Immature natural killer cell (primary cell): ENCODE results near the gene SZRD1. TPM values are rescaled to one million over a fixed set of nuclear protein-coding genes. Genes with fewer than 3 reads are reported as not detected.

Experiments used
- DNase-seq, 3 donors: peaks; one replicate each; pipeline ENCODE4 v3.0.0; 2022; ENCODE audit warnings: mixed read lengths in 1 of 3
- H3K27ac Mint-ChIP-seq, 6 donors: one replicate each; pipeline ENCODE4 v1.8.0; 2020; ENCODE audit warnings: mixed read lengths in 6 of 6, mild to moderate bottlenecking in 5 of 6, inconsistent platforms in 4 of 6, moderate library complexity in 3 of 6
- H3K27me3 Mint-ChIP-seq, 3 donors: one replicate each; pipeline ENCODE4 v1.8.0; 2020 to 2021; ENCODE audit warnings: low read depth in 3 of 3, mild to moderate bottlenecking in 3 of 3, mixed read lengths in 3 of 3, moderate library complexity in 3 of 3, inconsistent platforms in 1 of 3
- H3K36me3 Mint-ChIP-seq, 3 donors: one replicate each; pipeline ENCODE4 v1.8.0; 2020; ENCODE audit warnings: mixed read lengths in 3 of 3, inconsistent platforms in 2 of 3, mild to moderate bottlenecking in 2 of 3
- H3K4me1 Mint-ChIP-seq, 2 donors: one replicate each; pipeline ENCODE4 v1.8.0; 2020; ENCODE audit warnings: inconsistent platforms in 2 of 2, mild to moderate bottlenecking in 2 of 2, mixed read lengths in 2 of 2, moderate library complexity in 1 of 2
- H3K4me3 Mint-ChIP-seq, 5 donors: one replicate each; pipeline ENCODE4 v1.8.0; 2020; ENCODE audit warnings: mild to moderate bottlenecking in 5 of 5, mixed read lengths in 5 of 5, inconsistent platforms in 3 of 5, moderate library complexity in 3 of 5
- H3K9me3 Mint-ChIP-seq, 6 donors: one replicate each; pipeline ENCODE4 v1.8.0; 2020; ENCODE audit warnings: mild to moderate bottlenecking in 6 of 6, mixed read lengths in 6 of 6, inconsistent platforms in 4 of 6, moderate library complexity in 3 of 6
- polyA plus RNA-seq, 3 donors: library from polyadenylated mRNA; unstranded; fragments of 300-500 nt; fragmentation: Illumina TruSeq; gene quantifications; one replicate each; pipeline ENCODE4 v1.2.3, GENCODE V29; 2021

Gene SZRD1
- polyA plus RNA-seq, 3 donors from 2014 or later: 55.8 to 81.5 (median 80.7) TPM

DNA sequence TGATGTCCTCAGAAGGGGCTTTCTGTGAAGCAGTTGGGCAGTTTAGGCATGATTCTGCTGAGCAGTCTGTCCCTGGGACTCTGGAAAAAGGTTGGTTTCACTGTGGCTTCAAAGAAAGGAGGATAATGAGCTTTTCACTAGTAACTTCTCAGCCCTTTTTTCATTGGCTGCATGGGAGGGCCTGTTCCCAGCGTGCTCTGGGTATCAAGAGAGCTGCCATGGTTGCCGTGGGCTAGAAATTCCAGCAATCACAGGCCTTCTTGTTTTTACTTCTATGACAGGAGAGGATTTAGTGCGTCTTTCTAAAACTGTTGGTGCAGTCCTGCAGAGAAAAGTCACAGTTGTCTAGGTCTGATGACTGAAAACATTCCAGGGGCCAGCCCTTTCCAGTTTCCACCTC, 7.2 kb downstream of the SZRD1 start:
- Mint-ChIP-seq H3K36me3 (peaks cover 4 to 8% (median 6%) of the 10 kb centered on the region in 3 donors), H3K4me3 (peak overlapping the region in 1 of 5 donors; percentile 21), H3K9me3 (no peaks in the 10 kb centered on the region), H3K4me1 (peaks cover 78 to 83% of the 10 kb centered on the region in 2 donors), H3K27ac (peak overlapping the region in 4 of 6 donors; percentile 2 to 44 (median 25)), H3K27me3 (peaks cover 0 to 2% (median 0%) of the 10 kb centered on the region in 3 donors)
- no peak for DNase-seq

DNA sequence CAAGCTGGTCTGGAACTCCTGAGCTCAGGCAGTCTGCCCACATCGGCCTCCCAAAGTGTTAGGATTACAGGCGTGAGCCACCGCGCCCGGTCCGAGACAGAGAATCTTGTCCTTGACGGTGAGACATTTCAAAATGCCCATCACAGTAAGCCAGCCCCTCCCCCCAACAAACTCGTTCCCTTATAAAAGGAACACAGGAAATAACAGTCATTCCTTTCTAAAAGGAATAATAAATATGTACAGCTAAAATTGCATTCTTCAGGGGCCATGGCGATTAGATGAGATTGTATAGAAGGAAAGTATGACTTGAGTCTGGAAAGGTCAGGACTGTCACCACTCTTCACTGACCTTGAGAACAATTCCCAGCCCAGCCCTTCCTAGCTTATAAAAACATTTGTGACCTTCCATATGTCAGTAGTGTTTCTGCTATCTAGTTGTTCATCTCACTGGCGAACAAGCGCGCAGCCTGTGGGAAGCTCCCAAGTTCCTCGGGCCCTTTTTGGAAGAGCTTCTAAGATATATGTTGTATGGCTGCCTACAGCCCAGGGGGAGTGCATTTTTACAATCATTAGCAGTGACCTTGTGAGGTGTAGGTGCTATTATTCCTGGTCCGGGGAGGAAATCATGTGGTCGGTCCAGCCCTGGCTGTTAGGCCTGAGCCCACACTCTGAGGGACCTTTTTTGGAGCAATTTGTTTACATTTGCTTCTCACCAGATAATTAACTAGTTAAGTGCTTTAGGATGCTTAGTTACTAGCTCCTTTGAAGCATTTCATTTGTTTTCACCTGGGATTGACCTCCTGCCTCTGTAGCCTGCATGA, 8.7 kb downstream of the SZRD1 start:
- peak overlapping the region in 4 of 6 donors; percentile 27 to 71 (median 46) for H3K27ac Mint-ChIP-seq
- peaks cover 4 to 8% (median 6%) of the 10 kb centered on the region in 3 donors for H3K36me3 Mint-ChIP-seq
- no peaks in the 10 kb centered on the region for H3K9me3 Mint-ChIP-seq
- no peak for DNase-seq
- no peak overlapping the region for H3K4me3 Mint-ChIP-seq
- H3K4me1 Mint-ChIP-seq: peaks cover 81 to 86% of the 10 kb centered on the region in 2 donors
- peaks cover 0 to 2% (median 0%) of the 10 kb centered on the region in 3 donors for H3K27me3 Mint-ChIP-seq

DNA sequence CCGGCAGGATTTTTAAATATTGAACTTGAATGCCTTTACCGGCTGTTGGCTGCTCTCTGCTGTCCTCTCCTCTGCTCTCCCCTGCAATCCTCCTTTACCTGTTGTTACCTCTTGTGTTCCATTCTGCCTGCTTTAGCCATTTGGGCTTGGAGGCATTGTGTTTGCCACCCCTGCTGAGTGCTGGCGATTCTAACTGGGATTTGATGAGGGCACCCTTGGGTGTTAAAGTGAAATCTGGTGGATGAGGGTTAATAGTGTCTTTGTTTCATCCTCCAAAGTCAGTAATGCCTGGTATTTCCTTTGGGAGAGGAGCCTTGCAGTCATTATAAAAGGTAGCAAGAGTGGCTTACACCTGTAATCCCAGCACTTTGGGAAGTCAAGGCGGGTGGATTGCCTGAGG, 9.9 kb downstream of the SZRD1 start:
- Mint-ChIP-seq H3K9me3 (no peaks in the 10 kb centered on the region), H3K36me3 (peaks cover 4 to 8% (median 6%) of the 10 kb centered on the region in 3 donors), H3K4me1 (peaks cover 75 to 80% of the 10 kb centered on the region in 2 donors), H3K27ac (peak overlapping the region in 3 of 6 donors; percentile 40 to 67 (median 53)), H3K4me3 (peak overlapping the region in 2 of 5 donors; percentile 6 to 22), H3K27me3 (peaks cover 0 to 2% (median 0%) of the 10 kb centered on the region in 3 donors)
- no peak for DNase-seq

DNA sequence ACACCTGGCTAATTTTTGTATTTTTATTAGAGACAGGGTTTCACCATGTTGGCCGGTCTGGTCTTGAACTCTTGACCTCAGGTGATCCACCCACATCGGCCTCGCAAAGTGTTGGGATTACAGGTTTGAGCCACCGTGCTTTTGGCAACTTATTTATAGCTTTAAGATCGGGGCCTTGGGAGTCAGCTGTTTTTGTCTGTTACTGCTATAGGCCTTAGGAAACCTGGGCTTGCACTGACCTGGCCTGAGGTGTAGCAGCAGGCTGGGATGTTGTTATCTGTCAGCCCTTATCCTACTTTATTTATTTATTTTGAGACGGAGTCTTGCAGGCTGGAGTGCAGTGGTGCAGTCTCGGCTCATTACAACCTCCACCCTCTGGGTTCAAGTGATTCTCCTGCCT, 11.4 kb downstream of the SZRD1 start:
- H3K4me3 Mint-ChIP-seq: no peak overlapping the region
- H3K27ac Mint-ChIP-seq: peak overlapping the region in 1 of 6 donors; percentile 30
- H3K4me1 Mint-ChIP-seq: peaks cover 71 to 75% of the 10 kb centered on the region in 2 donors
- H3K9me3 Mint-ChIP-seq: no peaks in the 10 kb centered on the region
- no peak for DNase-seq
- peaks cover 0 to 4% (median 3%) of the 10 kb centered on the region in 3 donors for H3K36me3 Mint-ChIP-seq
- peaks cover 0 to 2% (median 2%) of the 10 kb centered on the region in 3 donors for H3K27me3 Mint-ChIP-seq

DNA sequence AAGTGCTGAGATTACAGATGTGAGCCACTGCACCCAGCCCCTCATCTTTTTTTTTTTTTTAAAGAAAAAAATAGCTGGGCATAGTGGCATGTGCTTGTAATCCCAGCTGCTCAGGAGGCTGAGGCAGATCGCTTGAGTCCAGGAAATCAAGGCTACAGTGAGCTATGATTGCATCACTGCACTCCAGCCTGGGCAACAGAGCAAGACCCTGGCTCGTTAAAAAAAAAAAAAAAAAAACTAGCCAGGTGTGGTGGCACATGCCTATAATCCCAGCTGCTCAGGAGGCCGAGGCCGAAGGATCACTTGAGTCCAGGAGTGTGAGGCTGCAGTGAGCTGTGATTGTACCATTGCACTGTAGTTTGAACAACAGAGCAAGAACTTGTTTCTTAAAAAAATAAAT, 13.8 kb downstream of the SZRD1 start:
- no peak for DNase-seq
- Mint-ChIP-seq H3K27me3 (peaks cover 0 to 2% (median 2%) of the 10 kb centered on the region in 3 donors), H3K4me3 (no peak overlapping the region), H3K9me3 (no peaks in the 10 kb centered on the region), H3K4me1 (peaks cover 70 to 77% of the 10 kb centered on the region in 2 donors), H3K36me3 (peaks cover 0 to 3% (median under 1%) of the 10 kb centered on the region in 3 donors), H3K27ac (no peak overlapping the region)

DNA sequence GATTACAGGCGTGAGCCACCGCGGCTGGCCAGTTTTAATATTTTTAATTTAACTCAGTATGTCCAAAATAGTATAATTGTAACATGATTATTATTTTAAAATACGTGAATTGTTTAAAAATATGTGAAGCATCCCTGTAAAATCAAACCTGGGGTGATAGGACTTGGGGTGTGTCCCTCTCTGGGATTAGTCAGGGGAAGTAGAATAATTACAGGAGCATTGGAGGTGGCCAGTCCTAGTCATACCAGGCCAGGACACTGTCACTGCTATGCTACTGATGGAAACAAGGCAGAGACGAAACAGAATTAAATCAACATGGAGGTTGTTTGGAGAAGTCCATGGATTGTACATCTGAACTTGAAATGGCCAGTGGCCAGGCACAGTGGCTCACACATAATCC, 16.8 kb downstream of the SZRD1 start:
- Mint-ChIP-seq H3K9me3 (no peaks in the 10 kb centered on the region), H3K4me1 (peaks cover 69 to 78% of the 10 kb centered on the region in 2 donors), H3K4me3 (no peak overlapping the region), H3K27me3 (peaks cover 0 to 2% (median under 1%) of the 10 kb centered on the region in 3 donors), H3K27ac (peak overlapping the region in 3 of 6 donors; percentile 31 to 74 (median 53)), H3K36me3 (no peaks in the 10 kb centered on the region)
- DNase-seq: no peak

DNA sequence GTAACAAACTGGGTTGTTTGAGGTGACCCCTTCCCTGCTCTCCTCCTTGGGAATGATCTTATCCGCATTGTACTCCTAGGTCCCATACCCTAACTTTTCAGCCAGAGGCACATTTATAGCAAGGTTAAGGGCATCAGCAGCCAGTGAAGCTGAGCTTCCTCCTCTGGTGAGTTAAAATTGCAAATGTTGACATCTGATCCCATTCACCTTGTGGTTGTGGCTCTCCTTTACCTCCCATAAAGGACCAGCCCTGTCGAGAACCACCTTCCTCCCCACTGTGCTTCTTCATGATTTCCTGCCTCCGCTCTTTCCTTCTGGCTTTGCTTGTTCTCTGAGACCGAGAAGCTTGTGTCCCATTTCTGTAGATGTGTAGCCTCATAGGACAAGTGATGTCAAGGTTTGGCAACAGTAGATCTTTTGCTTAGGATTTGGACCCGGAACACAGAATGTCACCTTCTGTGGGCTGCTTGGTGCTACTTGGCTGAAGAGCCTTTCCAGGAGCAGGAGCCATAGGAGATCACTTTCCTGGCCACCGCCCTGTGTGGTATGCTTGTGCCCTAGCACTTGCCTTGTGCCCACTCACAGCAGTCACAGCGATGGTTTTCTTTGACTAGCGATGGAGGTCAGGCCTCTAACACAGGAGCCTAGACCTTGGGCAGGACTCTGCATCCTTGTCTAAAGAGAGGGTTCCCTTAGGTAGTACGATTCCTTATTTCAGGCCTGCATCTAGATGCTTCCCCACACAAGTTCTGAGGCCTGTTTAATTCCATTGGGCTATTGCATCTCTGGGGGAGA, 18.8 kb downstream of the SZRD1 start:
- no peaks in the 10 kb centered on the region for H3K9me3 Mint-ChIP-seq
- H3K27me3 Mint-ChIP-seq: peaks cover 0 to 3% (median 0%) of the 10 kb centered on the region in 3 donors
- no peak for DNase-seq
- no peaks in the 10 kb centered on the region for H3K36me3 Mint-ChIP-seq
- H3K4me3 Mint-ChIP-seq: peak overlapping the region in 4 of 5 donors; percentile 5 to 79 (median 55)
- H3K27ac Mint-ChIP-seq: peak overlapping the region; percentile 68 to 94 (median 74)
- peaks cover 70 to 79% of the 10 kb centered on the region in 2 donors for H3K4me1 Mint-ChIP-seq

DNA sequence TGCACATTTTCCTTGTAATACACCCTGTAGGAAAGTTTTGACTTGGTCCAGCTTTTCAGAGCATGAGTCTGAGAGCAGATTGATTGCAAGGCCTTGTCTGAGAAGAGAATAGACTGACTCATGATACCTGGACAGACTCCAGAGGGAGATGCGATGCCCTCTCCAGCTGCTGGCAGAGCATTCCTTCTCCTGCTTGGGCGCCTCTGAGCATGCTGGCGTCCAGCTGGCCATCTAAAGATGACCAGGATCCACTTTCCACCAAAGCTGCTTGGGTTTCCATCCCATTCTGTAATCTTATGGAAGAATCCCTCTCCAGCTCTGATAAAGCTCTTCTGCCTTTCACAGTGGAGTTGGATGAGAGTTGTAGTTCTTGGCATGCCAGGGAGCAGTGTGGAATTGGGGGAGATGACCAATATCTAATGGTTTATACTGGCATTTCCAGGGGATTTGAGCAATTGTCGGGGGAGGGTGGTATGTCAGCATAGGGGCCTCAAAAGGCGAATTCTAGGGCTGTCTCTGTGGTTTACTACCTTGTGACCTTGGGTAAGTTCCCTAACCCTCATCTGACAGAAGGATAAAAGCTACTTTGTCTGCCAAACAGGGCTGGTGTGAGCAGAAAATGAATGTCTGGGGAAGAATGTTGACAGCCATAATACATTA, 19.5 kb downstream of the SZRD1 start:
- no peaks in the 10 kb centered on the region for H3K9me3 Mint-ChIP-seq
- H3K27me3 Mint-ChIP-seq: peaks cover 0 to 5% (median 0%) of the 10 kb centered on the region in 3 donors
- no peaks in the 10 kb centered on the region for H3K36me3 Mint-ChIP-seq
- peak overlapping the region; percentile 68 to 94 (median 74) for H3K27ac Mint-ChIP-seq
- peak overlapping the region; percentile 36 to 82 (median 77) for H3K4me3 Mint-ChIP-seq
- DNase-seq: no peak
- H3K4me1 Mint-ChIP-seq: peaks cover 76 to 86% of the 10 kb centered on the region in 2 donors

DNA sequence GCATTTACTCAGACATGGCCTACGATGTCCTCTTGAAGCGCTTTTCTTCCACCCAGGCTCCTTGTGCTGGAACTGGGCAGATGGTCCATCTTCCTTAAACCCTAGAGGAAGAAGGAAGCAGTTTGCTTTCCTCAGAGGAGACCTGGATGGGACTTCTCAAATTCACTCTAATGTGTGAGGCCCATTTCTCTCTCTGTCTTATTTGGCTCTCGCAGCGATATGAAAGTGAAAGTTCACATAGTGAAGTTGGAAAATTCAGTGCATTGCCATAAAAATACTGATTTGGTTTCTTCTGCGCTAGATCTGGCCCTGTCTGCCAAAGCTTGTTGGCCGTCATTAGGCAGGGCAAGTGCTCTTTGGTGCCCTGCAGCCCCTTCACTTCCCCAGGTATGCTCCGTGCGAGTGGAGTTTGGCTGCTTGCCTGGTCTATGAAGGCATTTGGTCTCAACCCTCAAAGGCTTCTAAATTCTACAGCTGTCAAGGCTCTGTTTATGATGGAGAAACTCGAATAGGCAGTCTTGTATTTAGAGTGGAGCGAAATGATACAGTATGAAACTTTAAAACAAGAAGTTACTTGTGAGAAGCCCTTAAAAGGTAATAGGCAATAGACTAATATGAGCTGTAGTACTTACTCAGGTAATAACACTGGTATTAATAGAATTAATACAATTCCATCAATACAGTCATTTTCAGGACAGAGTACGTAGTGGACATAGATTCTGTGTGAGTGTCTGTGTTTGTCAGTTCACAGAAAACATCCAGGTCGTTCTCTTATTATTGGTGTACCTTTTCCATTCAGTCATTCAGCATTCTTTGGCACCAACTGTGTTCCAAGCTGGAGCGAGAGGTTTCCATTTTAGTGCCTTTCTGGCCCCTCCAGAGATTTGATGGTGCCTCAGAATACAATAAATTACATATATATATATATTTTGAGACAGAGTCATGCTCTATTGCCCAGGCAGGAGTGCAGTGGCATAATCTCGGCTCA, 20.5 kb downstream of the SZRD1 start:
- H3K4me1 Mint-ChIP-seq: peaks cover 81 to 89% of the 10 kb centered on the region in 2 donors
- H3K9me3 Mint-ChIP-seq: no peaks in the 10 kb centered on the region
- DNase-seq: peak in 2 of 3 donors; percentile 14 to 19
- H3K27ac Mint-ChIP-seq: peak overlapping the region; percentile 68 to 92 (median 81)
- peaks cover 0 to 2% (median 0%) of the 10 kb centered on the region in 3 donors for H3K36me3 Mint-ChIP-seq
- peak overlapping the region; percentile 74 to 82 (median 77) for H3K4me3 Mint-ChIP-seq
- H3K27me3 Mint-ChIP-seq: peaks cover 0 to 5% (median 0%) of the 10 kb centered on the region in 3 donors

DNA sequence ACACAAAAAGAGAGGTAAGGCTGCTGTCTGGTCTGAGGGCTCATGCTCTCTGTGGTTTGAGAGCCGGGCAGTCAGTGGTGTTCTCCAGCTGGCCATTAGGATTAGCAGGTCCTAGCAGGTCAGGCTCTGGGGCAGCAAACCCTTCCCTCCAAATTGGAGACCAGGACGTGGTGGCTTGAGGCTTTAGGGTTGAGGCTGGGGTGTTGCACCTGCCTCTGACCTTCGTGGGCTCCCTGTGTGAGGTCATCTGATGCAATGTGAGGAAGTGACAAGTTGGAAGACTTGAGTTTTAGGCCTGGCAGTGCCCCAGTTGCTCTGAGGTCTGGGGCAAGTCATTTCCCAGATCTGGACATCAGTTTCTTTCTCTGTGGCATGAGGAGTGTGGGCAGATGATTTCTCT, 24.4 kb downstream of the SZRD1 start:
- Mint-ChIP-seq H3K4me3 (peak overlapping the region; percentile 37 to 63 (median 53)), H3K4me1 (peaks cover 62 to 74% of the 10 kb centered on the region in 2 donors), H3K27me3 (peaks cover 2 to 7% (median 4%) of the 10 kb centered on the region in 3 donors), H3K27ac (peak overlapping the region; percentile 39 to 84 (median 68)), H3K36me3 (peaks cover 4 to 18% (median 7%) of the 10 kb centered on the region in 3 donors), H3K9me3 (no peaks in the 10 kb centered on the region)
- no peak for DNase-seq

DNA sequence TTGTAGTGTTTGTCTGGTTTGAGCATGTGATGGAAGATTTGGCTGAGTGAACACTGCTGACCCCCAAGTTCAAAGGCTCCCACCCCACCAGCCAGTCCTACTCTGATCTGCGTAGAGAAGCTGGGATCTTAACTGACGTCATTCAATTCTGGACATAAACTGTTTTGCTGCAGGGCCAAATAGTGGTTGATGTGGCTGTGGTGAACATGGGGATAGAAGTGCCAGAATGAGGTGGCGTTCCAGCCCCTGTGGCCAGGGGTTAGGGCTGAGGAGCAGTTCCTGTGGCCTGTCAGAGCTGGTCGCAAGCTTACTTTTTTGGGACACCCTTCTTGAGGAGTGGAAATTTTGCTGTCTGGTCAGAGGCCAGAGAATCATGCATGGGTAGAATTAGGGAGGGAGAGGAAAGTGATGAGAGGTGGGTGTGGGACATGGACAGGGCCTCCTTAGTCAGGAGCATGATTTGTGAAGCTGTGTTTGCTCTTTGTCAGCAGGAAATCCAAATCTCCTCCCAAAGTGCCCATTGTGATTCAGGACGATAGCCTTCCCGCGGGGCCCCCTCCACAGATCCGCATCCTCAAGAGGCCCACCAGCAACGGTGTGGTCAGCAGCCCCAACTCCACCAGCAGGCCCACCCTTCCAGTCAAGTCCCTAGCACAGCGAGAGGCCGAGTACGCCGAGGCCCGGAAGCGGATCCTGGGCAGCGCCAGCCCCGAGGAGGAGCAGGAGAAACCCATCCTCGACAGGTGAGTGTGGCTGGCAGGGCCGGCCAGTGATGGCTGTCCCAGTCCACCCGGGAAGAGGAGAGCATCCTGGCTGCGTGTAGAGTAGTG, 25.9 kb downstream of the SZRD1 start:
- H3K4me3 Mint-ChIP-seq: peak overlapping the region in 4 of 5 donors; percentile 18 to 71 (median 33)
- peak overlapping the region; percentile 56 to 88 (median 78) for H3K27ac Mint-ChIP-seq
- peaks cover 2 to 10% (median 4%) of the 10 kb centered on the region in 3 donors for H3K27me3 Mint-ChIP-seq
- peaks cover 4 to 18% (median 7%) of the 10 kb centered on the region in 3 donors for H3K36me3 Mint-ChIP-seq
- peaks cover 49 to 58% of the 10 kb centered on the region in 2 donors for H3K4me1 Mint-ChIP-seq
- no peaks in the 10 kb centered on the region for H3K9me3 Mint-ChIP-seq
- no peak for DNase-seq
